PC-9 (cell line): Measurements from ENCODE around the gene MRPS33. TPM values are rescaled to one million over a fixed set of nuclear protein-coding genes. Genes with fewer than 3 reads are reported as not detected.

Experiments used
- BruUV-seq: library from RNA; stranded (reverse); fragments of 400-500 nt; replicated peaks from 2 replicates; lab custom pipeline; 2021; lab: Mats Ljungman, UMichigan
- CTCF ChIA-PET: fragments of 300-600 bp; sonication (Branson Sonifier 250); formaldehyde crosslinking; loops from one replicate; lab custom pipeline; 2022; ENCODE audit warnings: antibody characterized with exemption; lab: Charles Lee
- POLR2A ChIA-PET: fragments of 300-600 bp; sonication (Branson Sonifier 250); formaldehyde crosslinking; loops from one replicate; lab custom pipeline; 2022; ENCODE audit warnings: antibody characterized with exemption; ENCODE audit not compliant: unreplicated experiment; lab: Charles Lee
- DNase-seq, 2 experiments: peaks; one replicate each; pipeline versions ENCODE4 v3.0.0 to v3.0.0-alpha.2; 2015 to 2022; ENCODE audit warnings: mixed read lengths in 1 of 2
- H2AFZ ChIP-seq: fragments of 200-600 bp; sonication (generic); 2 replicates; pipeline ENCODE4 v1.8.1; 2017; ENCODE audit warnings: antibody characterized with exemption
- H3F3A ChIP-seq: fragments of 200-600 bp; sonication (generic); 2 replicates; pipeline ENCODE4 v1.8.1; 2017; ENCODE audit warnings: antibody characterized with exemption, mild to moderate bottlenecking, low read depth; ENCODE audit not compliant: insufficient read depth
- H3K27ac ChIP-seq: fragments of 200-600 bp; sonication (generic); 2 replicates; pipeline ENCODE4 v1.6.1; 2016; ENCODE audit warnings: mixed run types
- H3K27me3 ChIP-seq: fragments of 200-600 bp; sonication (generic); 2 replicates; pipeline ENCODE4 v1.6.1; 2016; ENCODE audit warnings: low read depth, mixed run types; ENCODE audit not compliant: insufficient read depth
- H3K36me3 ChIP-seq: fragments of 200-600 bp; sonication (generic); 2 replicates; pipeline ENCODE4 v1.6.1; 2016; ENCODE audit warnings: low read depth, mixed run types
- H3K4me1 ChIP-seq: fragments of 200-600 bp; sonication (generic); replicated peaks from 2 replicates; pipeline ENCODE4 v1.6.1; 2016; ENCODE audit warnings: mixed run types; ENCODE audit not compliant: insufficient read depth
- H3K4me2 ChIP-seq: fragments of 200-600 bp; sonication (generic); 2 replicates; pipeline ENCODE4 v1.6.1; 2017; ENCODE audit warnings: mixed run types
- H3K4me3 ChIP-seq: fragments of 200-600 bp; sonication (generic); 2 replicates; pipeline ENCODE4 v1.6.1; 2016; ENCODE audit warnings: mixed run types
- H3K79me2 ChIP-seq: fragments of 200-600 bp; sonication (generic); 2 replicates; pipeline ENCODE4 v1.6.1; 2017; ENCODE audit warnings: low read depth, mixed run types
- H3K9me2 ChIP-seq: fragments of 200-600 bp; sonication (generic); 2 replicates; pipeline ENCODE4 v1.8.1; 2017; ENCODE audit warnings: mild to moderate bottlenecking; ENCODE audit not compliant: insufficient read depth
- H3K9me3 ChIP-seq: fragments of 200-600 bp; sonication (generic); 2 replicates; pipeline ENCODE4 v1.8.1; 2016; ENCODE audit warnings: low read depth; ENCODE audit not compliant: insufficient read depth
- H4K20me1 ChIP-seq: fragments of 200-600 bp; sonication (generic); 2 replicates; pipeline ENCODE4 v1.8.1; 2017; ENCODE audit not compliant: insufficient read depth
- EZH2 ChIP-seq: fragments of 200-600 bp; sonication (generic); IDR thresholded peaks from 2 replicates; pipeline ENCODE4 v1.8.0; 2017; ENCODE audit warnings: antibody characterized with exemption, low read depth
- intact Hi-C: fragments of 100-400 bp; cut with micrococcal nuclease; formaldehyde crosslinking; loops from one replicate; pipeline ENCODE4 v1.10.0; 2022; ENCODE audit not compliant: unreplicated experiment
- total RNA-seq: library from RNA; stranded (reverse); gene quantifications from 2 replicates; pipeline ENCODE4 v1.2.3, GENCODE V29; 2021
- TF ChIP-seq, protein P1 (sequence below): fragments of 200-600 bp; sonication (generic); conservative IDR thresholded peaks from 2 replicates; pipeline ENCODE4 v1.6.1; 2017; ENCODE audit warnings: mixed run types, antibody characterized with exemption, mild to moderate bottlenecking, moderate library complexity

Gene MRPS33
- total RNA-seq, 1 experiment from 2014 or later = 84.4 TPM

DNA sequence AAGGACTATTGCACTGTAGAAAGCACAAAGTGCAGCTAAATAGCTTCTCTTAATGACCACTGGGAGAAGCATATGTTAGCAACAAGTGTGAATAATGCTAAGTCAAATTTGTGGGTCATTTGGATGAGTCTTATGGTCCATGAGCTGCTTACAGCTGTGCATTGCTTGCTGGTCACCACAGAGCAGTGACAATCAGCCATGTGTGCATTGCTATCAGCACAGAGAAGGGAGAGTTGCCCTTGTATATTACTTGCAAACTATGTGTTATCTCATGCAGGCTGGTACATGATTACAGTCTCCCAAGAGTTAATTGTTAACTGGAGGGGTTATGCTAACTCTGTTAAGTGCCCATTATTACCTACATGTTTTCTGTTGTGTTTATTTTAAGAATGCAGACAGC, 25.7 kb downstream of the MRPS33 start:
- Histone ChIP-seq H3F3A (0 out of 2 replicates have a peak, but pooled peaks cover 10% of the 10 kb centered on the region), H3K27me3 (no peaks in the 10 kb centered on the region), H3K27ac (no peak overlapping the region), H3K9me2 (no peaks in the 10 kb centered on the region), H4K20me1 (no peaks in the 10 kb centered on the region), H3K9me3 (peaks cover 3% of the 10 kb centered on the region; the same call in 1 of the 2 replicates), H3K36me3 (no peaks in the 10 kb centered on the region), H3K4me3 (no peak overlapping the region), H3K4me1 (peaks cover 41% of the 10 kb centered on the region), H3K79me2 (no peaks in the 10 kb centered on the region), H2AFZ (no peak overlapping the region), H3K4me2 (no peak overlapping the region)
- intact Hi-C loops = no loop called here
- no TSS peak for BruUV-seq
- DNase-seq = no peak
- CTCF ChIA-PET = no interaction called here
- POLR2A ChIA-PET = no interaction called here
- TF ChIP-seq, protein P1, sequence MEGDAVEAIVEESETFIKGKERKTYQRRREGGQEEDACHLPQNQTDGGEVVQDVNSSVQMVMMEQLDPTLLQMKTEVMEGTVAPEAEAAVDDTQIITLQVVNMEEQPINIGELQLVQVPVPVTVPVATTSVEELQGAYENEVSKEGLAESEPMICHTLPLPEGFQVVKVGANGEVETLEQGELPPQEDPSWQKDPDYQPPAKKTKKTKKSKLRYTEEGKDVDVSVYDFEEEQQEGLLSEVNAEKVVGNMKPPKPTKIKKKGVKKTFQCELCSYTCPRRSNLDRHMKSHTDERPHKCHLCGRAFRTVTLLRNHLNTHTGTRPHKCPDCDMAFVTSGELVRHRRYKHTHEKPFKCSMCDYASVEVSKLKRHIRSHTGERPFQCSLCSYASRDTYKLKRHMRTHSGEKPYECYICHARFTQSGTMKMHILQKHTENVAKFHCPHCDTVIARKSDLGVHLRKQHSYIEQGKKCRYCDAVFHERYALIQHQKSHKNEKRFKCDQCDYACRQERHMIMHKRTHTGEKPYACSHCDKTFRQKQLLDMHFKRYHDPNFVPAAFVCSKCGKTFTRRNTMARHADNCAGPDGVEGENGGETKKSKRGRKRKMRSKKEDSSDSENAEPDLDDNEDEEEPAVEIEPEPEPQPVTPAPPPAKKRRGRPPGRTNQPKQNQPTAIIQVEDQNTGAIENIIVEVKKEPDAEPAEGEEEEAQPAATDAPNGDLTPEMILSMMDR = no peak
- no peak for TF ChIP-seq EZH2

DNA sequence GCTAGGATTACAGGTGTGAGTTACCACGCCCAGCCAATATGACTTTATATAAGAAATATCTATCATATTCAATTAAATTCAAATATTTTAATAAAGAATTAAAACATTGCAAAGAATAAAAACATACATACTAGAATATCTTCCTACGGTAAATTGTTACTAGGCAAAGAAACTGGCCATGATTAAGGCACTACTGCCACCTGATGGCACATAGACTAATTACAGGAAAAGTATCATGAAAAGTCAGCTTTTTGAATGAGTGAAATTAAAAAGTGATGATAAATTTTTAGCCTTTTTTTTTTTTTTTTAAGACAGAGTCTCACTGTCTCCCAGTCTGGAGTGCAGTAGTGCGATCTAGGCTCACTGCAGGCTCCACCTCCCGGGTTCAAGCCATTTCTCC, 30.9 kb downstream of the MRPS33 start:
- DNase-seq = no peak
- Histone ChIP-seq H4K20me1 (no peaks in the 10 kb centered on the region), H2AFZ (no peak overlapping the region), H3K4me1 (peaks cover 5% of the 10 kb centered on the region), H3K36me3 (no peaks in the 10 kb centered on the region), H3K9me3 (peaks cover 5% of the 10 kb centered on the region; the same call in 1 of the 2 replicates), H3K9me2 (no peaks in the 10 kb centered on the region), H3K79me2 (no peaks in the 10 kb centered on the region), H3K27me3 (no peaks in the 10 kb centered on the region), H3K27ac (no peak overlapping the region), H3F3A (no peaks in the 10 kb centered on the region), H3K4me3 (no peak overlapping the region), H3K4me2 (no peak overlapping the region)
- BruUV-seq = no TSS peak
- ChIA-PET POLR2A (no interaction called here), CTCF (no interaction called here)
- TF ChIP-seq EZH2 = no peak
- TF ChIP-seq, protein P1 = peak; percentile 44
- intact Hi-C loops = no loop called here

DNA sequence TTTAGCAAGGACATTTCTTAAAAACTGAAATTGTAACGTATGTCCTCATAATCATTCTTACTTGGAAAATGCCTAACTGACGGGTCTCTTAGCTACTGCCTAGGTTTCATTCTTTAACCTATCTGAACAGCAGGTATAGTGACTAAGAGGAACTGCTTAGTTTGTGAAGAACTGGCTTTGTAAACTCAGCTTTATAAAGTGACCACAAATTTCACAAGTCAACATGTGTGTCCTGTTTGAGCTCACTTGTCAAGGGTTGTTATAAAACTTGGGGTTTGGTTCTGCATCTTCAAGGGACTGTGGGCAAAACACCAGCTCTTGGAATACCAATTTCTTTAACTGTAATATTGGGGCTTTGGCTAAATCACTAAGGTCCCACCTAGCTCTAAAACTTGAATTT, 32.2 kb downstream of the MRPS33 start:
- H3K27me3 ChIP-seq = no peaks in the 10 kb centered on the region
- no peak for TF ChIP-seq EZH2
- TF ChIP-seq, protein P1 = no peak
- peaks cover 8% of the 10 kb centered on the region; the same call in 1 of the 2 replicates for H3F3A ChIP-seq
- no peaks in the 10 kb centered on the region for H3K79me2 ChIP-seq
- H3K4me3 ChIP-seq = no peak overlapping the region
- H2AFZ ChIP-seq = no peak overlapping the region
- no peak overlapping the region for H3K4me2 ChIP-seq
- H3K4me1 ChIP-seq = peaks cover 17% of the 10 kb centered on the region
- POLR2A ChIA-PET = no interaction called here
- H3K27ac ChIP-seq = no peak overlapping the region
- peaks cover 5% of the 10 kb centered on the region; the same call in 1 of the 2 replicates for H3K9me3 ChIP-seq
- BruUV-seq = no TSS peak
- DNase-seq = peak in 1 of 2 experiments; percentile 45
- H3K36me3 ChIP-seq = no peaks in the 10 kb centered on the region
- no peaks in the 10 kb centered on the region for H4K20me1 ChIP-seq
- no peaks in the 10 kb centered on the region for H3K9me2 ChIP-seq
- CTCF ChIA-PET = no interaction called here
- intact Hi-C loops = no loop called here
